HG02642 (cell line): ENCODE results near the gene PCGF6.

Experiments used
- ATAC-seq: cut with Tn5 transposase; IDR thresholded peaks from one replicate; pipeline ENCODE4 v1.9.1; 2021; ENCODE audit warnings: mild to moderate bottlenecking; ENCODE audit not compliant: unreplicated experiment, poor library complexity

PCGF6 gene

GRCh38 chr10:103327906-103328305 lies 23.0 kb downstream of the PCGF6 start:
- no peak for ATAC-seq

GRCh38 chr10:103316087-103316486 lies 34.9 kb downstream of the PCGF6 start:
- ATAC-seq: no peak

GRCh38 chr10:103310197-103310596 lies 40.7 kb downstream of the PCGF6 start:
- ATAC-seq: no peak

DNA sequence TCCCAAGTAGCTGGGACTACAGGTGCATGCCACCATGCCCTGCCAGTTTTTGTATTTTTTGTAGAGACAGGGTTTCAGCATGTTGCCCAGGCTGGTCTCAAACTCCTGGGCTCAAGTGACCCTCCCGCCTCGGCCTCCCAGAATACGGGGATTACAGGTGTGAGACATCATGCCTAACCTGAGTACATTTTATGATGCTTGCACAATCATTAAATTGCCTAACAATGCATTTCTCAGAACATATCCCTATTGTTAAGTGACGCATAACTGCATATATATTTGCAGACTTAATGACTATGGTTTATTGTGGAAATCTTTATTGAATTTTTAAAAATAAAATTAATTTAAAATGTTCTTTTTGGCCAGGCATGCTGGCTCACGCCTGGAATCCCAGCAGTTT lies 43.3 kb downstream of the PCGF6 start:
- ATAC-seq: no peak

DNA sequence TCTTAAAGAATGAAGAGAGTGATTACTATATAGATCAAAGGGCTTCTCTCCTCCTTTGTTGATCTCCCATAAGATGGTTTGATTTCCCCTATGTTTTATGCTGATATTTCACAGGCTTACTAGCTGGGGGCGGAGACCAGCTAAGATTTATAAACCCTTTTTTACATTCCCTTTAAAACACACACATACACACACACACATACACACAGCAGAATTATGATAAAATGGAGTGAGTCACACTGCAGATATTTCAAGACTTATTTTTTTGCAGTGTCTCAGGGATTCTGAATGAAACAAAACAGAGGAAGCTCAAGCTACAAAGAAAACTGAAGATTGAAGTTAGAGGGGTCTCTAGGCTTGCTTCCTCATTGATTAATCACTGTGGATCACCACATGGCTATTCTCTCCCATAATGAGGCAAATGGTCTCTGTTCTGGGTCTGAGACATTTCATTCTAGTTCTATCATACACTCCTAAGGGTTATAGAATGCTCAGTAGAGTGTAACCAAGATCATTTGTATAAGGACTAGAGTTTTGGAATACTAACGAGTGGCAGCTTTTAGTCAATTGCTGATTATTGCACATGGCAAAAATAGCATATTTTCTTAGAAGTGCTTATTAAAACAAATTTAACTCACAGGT lies 55.4 kb downstream of the PCGF6 start:
- ATAC-seq: no peak

DNA sequence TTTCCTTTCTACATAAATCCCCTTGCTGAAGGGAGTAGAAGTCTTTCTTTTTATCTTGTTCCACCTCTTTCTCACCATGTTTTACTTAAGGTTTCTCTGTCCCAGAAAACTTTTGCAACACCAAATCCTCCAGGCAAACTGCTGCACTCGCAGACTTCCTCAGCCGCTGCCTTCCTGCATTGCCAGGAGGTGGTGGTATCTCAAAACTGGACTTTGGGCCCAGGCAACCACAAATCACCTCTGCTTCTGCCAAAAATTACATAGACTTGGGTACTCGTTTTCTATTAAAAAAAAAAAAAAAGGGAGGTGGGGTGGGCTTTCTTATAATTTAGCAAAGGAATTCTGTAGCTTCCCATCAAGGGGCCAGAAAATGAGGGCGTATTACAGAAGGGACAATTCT lies 59.4 kb downstream of the PCGF6 start:
- ATAC-seq: no peak

DNA sequence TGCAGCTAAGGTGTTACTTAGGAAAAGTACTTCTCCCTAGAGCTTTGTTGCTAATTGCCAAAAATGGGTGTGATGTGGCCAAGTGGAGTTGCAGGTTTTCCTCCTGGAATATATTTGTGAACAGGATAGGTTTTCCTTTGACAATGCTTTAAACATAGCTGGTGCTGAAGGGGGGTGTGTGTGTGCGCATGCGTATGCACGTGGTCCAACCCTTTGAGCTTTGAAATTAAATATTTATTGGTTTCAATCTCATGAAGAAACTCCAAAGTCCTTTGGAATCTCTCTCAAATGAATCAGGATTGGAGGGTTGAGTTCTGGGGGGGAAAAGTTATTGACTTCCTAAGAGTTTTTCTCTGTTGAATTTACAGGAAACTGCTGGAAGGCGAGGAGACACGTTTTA lies 62.9 kb downstream of the PCGF6 start:
- ATAC-seq: no peak

GRCh38 chr10:103284170-103284569 lies 66.8 kb downstream of the PCGF6 start:
- no peak for ATAC-seq

DNA sequence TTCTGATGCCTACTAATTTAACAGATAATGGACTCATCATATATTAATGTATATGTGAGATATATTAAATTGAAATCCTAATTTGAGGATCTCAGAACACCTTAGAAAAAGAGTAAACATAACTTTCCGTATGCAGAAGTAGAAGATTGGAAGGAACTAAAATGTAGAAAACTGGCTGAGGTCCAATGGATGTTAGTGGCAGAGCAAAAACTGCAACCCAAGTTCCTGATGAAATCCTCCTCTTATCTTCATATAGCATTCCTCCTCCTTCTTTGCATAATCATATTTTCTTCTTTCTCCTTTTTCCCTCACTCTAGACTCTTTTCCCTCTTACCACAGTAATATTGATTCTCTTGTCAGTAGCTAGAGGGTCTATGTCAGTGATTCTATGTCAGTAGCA lies 68.0 kb downstream of the PCGF6 start:
- ATAC-seq: no peak

DNA sequence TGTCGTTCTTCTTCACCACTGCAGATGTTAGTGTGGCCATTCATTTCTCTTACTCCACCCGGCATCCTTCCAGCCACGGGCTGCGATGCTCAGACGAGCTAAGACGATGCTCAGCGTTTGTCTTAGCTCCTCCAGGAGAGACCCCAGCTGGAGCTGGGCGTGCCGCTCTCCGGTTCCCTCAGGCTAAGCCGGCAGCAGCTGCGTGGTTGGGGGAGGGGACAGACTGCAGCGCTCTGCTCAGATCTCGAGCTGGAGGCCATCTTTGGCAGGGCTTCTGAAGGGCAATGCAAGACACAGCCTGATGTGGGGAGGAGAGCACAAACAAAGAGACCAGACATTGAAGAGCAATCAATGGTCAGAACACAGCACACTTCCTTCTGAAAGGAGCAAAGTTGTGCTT lies 69.2 kb downstream of the PCGF6 start:
- ATAC-seq: no peak

- no peak for ATAC-seq
Measured at GRCh38 chr10:103280506-103280905, 70.4 kb downstream of the PCGF6 start.

- no peak for ATAC-seq
Measured at GRCh38 chr10:103280031-103280430, 70.9 kb downstream of the PCGF6 start.

GRCh38 chr10:103278862-103279298 lies 72.1 kb downstream of the PCGF6 start:
- ATAC-seq: no peak

GRCh38 chr10:103278537-103278823 lies 72.5 kb downstream of the PCGF6 start:
- no peak for ATAC-seq

DNA sequence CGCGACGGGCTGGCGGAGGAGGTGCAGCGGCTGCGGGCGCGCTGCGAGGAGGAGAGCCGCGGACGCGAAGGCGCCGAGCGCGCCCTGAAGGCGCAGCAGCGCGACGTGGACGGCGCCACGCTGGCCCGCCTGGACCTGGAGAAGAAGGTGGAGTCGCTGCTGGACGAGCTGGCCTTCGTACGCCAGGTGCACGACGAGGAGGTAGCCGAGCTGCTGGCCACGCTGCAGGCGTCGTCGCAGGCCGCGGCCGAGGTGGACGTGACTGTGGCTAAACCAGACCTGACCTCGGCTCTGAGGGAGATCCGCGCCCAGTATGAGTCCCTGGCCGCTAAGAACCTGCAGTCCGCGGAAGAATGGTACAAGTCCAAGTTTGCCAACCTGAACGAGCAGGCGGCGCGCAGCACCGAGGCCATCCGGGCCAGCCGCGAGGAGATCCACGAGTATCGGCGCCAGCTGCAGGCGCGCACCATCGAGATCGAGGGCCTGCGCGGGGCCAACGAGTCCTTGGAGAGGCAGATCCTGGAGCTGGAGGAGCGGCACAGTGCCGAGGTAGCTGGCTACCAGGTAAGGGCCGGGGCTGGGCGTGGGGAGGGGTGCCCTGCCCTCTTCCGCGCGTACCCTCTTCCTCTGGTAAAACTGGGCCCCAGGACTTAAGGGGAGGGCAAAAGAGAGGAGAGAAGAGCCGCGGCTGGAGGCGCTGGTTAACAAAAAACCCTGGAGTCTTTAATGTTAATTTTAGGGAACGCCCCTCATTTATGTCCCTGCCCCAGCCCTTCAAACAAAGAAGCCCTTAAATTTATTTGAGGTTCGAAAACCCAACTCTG lies 73.0 kb downstream of the PCGF6 start:
- no peak for ATAC-seq

DNA sequence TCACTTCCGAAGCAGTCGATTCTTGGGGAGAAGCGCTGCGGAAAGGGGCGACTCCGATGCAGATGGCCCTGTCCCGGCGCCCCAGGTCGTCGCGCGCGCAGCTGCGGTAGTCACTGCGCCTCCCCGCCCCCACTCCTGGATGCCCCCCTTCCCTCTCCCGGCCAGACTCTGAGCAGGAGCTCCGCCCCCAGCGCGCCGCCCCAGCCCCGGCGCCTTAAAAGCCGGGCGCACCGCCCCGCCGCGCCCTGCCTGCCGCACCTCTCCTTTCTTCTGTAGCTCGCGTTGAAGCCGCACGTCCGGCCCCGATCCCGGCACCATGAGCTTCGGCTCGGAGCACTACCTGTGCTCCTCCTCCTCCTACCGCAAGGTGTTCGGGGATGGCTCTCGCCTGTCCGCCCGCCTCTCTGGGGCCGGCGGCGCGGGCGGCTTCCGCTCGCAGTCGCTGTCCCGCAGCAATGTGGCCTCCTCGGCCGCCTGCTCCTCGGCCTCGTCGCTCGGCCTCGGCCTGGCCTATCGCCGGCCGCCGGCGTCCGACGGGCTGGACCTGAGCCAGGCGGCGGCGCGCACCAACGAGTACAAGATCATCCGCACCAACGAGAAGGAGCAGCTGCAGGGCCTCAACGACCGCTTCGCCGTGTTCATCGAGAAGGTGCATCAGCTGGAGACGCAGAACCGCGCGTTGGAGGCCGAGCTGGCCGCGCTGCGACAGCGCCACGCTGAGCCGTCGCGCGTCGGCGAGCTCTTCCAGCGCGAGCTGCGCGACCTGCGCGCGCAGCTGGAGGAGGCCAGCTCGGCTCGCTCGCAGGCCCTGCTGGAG lies 73.8 kb downstream of the PCGF6 start, which contains the start of gene INA:
INA (plus strand) TSS at position 243 of the 817 bp plus-strand sequence; CDS start at position 317, 74 bp downstream.
- no peak for ATAC-seq

DNA sequence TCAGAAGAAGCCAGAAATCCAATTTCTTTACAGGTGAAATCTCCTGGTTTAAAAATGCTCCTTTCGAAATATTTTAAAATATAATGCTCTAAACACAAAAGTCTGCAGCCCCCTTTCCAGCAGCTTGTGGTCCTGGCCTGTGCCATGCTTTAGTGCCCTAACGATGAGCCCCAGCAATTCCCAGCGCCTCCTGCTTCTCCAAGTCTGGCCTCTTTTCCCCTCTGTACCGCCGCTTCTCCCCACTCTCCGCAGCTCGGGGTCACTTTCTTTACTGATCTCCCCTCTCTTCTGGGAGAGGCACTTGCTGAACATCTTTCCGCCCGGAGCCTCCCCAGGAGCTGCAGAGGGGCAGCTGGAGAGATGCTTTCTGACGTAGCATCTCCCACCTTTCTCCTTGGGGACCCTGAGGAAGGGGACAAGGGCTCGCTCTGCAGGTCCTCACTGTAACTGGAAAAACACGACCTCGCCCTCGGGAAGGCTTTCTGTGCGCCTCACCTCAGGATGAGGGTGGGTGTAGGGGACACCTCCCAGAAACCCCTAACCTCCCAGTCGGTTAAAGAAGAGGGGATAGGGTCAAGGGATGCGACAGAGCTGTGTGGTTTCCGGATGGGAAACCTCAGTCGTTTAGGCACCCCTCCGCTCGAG lies 74.6 kb downstream of the PCGF6 start:
- no peak for ATAC-seq

DNA sequence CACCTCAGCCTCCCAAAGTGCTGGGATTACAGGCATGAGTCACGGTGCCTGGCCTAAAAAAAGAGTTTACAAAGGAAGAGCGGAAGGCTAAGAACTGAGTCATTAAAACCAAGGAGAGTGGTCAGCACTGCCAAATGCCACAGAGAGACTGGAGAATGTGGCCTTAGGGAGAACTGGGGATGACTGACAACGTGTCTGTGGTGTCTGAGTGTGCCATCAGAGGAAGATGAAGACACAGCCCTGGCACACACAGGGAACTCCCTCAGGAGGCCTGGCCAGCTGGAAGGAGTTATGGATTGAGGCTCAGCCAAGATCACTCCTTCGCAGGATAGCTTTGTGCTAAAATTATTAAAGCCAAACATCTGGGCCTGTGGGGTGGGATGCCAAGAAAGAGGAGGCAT lies 77.9 kb downstream of the PCGF6 start:
- no peak for ATAC-seq

- ATAC-seq: no peak
Measured at GRCh38 chr10:103265717-103266329, 85.1 kb downstream of the PCGF6 start.

GRCh38 chr10:103262229-103262628 lies 88.7 kb downstream of the PCGF6 start:
- no peak for ATAC-seq
